Osteoblast (primary cell): ENCODE results near the gene SAMD10. TPM values are rescaled to one million over a fixed set of nuclear protein-coding genes. Genes with fewer than 3 reads are reported as not detected.

Source experiments
- DNase-seq: peaks from one replicate; pipeline ENCODE4 v3.0.0; 2011; ENCODE audit warnings: low spot score, mixed read lengths; ENCODE audit not compliant: insufficient read length; ENCODE audit errors: missing footprints
- H2AFZ ChIP-seq: 2 replicates; pipeline ENCODE4 v1.6.0; 2011; ENCODE audit warnings: mild to moderate bottlenecking, low read length
- H3K27ac ChIP-seq: 2 replicates; pipeline ENCODE4 v1.5.1; 2011; ENCODE audit warnings: mild to moderate bottlenecking, low read depth, low read length, moderate library complexity
- H3K27me3 ChIP-seq: 2 replicates; pipeline ENCODE4 v1.6.0; 2012; ENCODE audit warnings: mild to moderate bottlenecking, control low read depth, inconsistent platforms, low read length, moderate library complexity; ENCODE audit not compliant: insufficient read depth
- H3K36me3 ChIP-seq: 2 replicates; pipeline ENCODE4 v1.5.1; 2011; ENCODE audit warnings: mild to moderate bottlenecking, low read length, control low read depth, moderate library complexity; ENCODE audit not compliant: insufficient read depth
- H3K4me1 ChIP-seq: 2 replicates; pipeline ENCODE4 v1.5.1; 2011; ENCODE audit warnings: mild to moderate bottlenecking, low read length, control low read depth, moderate library complexity; ENCODE audit not compliant: insufficient read depth
- H3K4me2 ChIP-seq: 2 replicates; pipeline ENCODE4 v1.6.0; 2011; ENCODE audit warnings: mild to moderate bottlenecking, low read length; ENCODE audit not compliant: insufficient read depth
- H3K4me3 ChIP-seq: fragments of 200-600 bp; sonication (generic); 3 replicates; pipeline ENCODE4 v1.5.1; 2012; ENCODE audit warnings: mild to moderate bottlenecking, low read length, inconsistent platforms; ENCODE audit not compliant: insufficient read depth
- H3K79me2 ChIP-seq: 2 replicates; pipeline ENCODE4 v1.6.0; 2012; ENCODE audit warnings: mild to moderate bottlenecking, low read length, control low read depth, inconsistent platforms; ENCODE audit not compliant: insufficient read depth
- H3K9me3 ChIP-seq: 2 replicates; pipeline ENCODE4 v1.5.1; 2011; ENCODE audit warnings: low read depth, low read length, control low read depth
- H4K20me1 ChIP-seq: 2 replicates; pipeline ENCODE4 v1.6.0; 2012; ENCODE audit warnings: mild to moderate bottlenecking, low read length, control low read depth; ENCODE audit not compliant: insufficient read depth
- total RNA-seq: library from RNA; depleted of rRNA; stranded (reverse); fragments of >200 nt; gene quantifications from 2 replicates; pipeline ENCODE4 v1.2.3, GENCODE V29; 2012
- TF ChIP-seq, protein P1 (sequence below): IDR thresholded peaks from 2 replicates; pipeline ENCODE4 v1.5.1; 2011; ENCODE audit warnings: mild to moderate bottlenecking, low read depth, low read length, moderate library complexity; ENCODE audit errors: extremely low read depth

Gene SAMD10
- total RNA-seq, 1 donor = 1.4 TPM

DNA sequence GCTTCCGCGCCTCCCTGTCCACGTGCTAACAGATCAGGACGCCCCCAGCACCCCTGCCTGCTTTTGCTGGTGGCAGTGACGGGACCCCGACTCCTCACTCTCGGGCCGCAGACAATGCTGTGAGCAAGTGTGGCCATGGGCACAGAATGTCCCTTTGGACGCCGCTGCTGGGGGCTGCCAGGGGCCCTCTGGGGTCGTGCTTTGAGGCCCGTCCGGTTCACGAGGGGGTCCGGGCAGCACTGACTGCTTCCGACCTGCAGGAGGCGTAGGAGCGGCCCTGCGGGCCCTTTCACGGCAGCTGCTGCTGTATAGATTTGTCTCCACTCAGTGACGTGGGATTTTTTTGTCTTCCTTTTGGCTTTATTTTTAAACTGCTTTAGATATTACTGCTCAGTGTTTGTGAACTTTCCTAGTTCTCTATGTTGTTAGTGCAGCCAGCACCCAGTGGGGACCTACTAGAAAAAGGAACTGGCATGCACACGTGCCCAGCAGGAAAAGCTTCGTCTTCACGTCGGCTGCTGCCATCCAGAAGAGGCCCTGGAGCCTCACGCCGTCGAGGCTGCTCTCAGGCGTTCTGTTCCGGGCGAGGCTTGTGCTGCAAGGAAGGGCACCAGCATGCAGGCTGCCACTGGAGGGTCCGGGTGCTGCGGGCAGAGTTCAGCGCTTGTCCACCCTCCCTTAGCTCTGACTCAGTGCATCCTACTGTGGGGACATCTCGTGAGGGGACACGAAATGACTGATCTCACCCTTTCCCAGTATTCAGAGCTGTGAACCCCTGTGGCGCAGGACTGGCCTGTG is 45.0 kb downstream of the SAMD10 start:
- H4K20me1 ChIP-seq = peaks cover 51% of the 10 kb centered on the region
- H3K4me2 ChIP-seq = no peak overlapping the region
- no peak overlapping the region for H3K27ac ChIP-seq
- H2AFZ ChIP-seq = no peak overlapping the region
- TF ChIP-seq, protein P1, sequence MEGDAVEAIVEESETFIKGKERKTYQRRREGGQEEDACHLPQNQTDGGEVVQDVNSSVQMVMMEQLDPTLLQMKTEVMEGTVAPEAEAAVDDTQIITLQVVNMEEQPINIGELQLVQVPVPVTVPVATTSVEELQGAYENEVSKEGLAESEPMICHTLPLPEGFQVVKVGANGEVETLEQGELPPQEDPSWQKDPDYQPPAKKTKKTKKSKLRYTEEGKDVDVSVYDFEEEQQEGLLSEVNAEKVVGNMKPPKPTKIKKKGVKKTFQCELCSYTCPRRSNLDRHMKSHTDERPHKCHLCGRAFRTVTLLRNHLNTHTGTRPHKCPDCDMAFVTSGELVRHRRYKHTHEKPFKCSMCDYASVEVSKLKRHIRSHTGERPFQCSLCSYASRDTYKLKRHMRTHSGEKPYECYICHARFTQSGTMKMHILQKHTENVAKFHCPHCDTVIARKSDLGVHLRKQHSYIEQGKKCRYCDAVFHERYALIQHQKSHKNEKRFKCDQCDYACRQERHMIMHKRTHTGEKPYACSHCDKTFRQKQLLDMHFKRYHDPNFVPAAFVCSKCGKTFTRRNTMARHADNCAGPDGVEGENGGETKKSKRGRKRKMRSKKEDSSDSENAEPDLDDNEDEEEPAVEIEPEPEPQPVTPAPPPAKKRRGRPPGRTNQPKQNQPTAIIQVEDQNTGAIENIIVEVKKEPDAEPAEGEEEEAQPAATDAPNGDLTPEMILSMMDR = no peak
- peak; percentile 75 for DNase-seq
- peaks cover 52% of the 10 kb centered on the region for H3K36me3 ChIP-seq
- H3K4me3 ChIP-seq = no peak overlapping the region
- no peaks in the 10 kb centered on the region for H3K27me3 ChIP-seq
- H3K79me2 ChIP-seq = peaks cover 63% of the 10 kb centered on the region
- H3K9me3 ChIP-seq = no peaks in the 10 kb centered on the region
- no peaks in the 10 kb centered on the region for H3K4me1 ChIP-seq

DNA sequence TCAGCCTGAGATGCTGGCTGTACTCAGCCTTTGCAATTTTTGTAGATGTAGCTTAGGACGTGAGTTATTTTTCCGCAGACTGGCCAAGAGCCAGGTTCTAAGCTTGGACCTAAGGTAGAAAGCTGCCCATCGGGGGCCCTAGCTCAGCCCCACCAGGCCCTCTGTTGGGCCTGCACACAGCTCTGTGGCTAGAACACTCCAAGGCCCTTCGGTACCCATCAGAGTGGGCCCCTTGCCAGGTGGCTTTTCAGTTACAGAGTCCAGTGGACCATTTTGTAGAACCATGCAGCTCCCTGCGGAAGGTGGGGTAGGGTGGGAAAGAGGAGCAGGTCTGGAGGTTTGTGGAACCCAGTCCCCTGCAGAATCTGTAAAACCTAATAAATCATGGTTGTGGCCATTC is 45.8 kb downstream of the SAMD10 start:
- H3K4me3 ChIP-seq = no peak overlapping the region
- H2AFZ ChIP-seq = no peak overlapping the region
- TF ChIP-seq, protein P1 = no peak
- H4K20me1 ChIP-seq = peaks cover 47% of the 10 kb centered on the region
- no peak overlapping the region for H3K27ac ChIP-seq
- H3K27me3 ChIP-seq = no peaks in the 10 kb centered on the region
- peak; percentile 57 for DNase-seq
- peaks cover 58% of the 10 kb centered on the region for H3K36me3 ChIP-seq
- no peaks in the 10 kb centered on the region for H3K4me1 ChIP-seq
- peaks cover 66% of the 10 kb centered on the region for H3K79me2 ChIP-seq
- no peak overlapping the region for H3K4me2 ChIP-seq
- H3K9me3 ChIP-seq = no peaks in the 10 kb centered on the region

DNA sequence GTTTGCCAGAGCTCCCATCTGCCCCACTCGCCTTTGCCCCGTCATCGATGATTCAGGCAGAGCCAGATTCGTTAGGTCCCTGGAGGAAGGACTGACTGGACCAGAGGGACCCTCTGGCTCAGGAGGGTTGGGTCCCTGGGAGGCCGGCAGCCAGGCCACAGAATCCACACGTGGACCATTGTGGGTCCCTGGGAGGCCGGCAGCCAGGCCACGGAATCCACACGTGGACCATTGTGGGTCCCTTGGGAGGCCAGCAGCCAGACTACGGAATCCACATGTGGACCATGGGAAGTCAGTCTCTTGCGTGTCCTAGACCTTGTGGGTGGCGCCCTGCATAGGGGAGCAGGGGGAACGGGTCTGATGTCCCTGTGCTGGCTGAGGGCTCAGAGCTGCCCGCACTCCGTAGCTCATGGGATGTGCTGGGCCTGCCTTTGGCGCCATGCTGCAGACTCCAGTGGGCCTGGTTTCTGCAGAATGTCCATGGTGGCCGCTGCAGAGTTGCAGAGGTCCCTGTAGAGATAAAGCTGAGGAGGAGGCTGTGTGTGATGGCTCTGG is 46.8 kb downstream of the SAMD10 start:
- no peaks in the 10 kb centered on the region for H3K9me3 ChIP-seq
- no peaks in the 10 kb centered on the region for H3K27me3 ChIP-seq
- TF ChIP-seq, protein P1 = no peak
- H3K4me1 ChIP-seq = no peaks in the 10 kb centered on the region
- H4K20me1 ChIP-seq = peaks cover 46% of the 10 kb centered on the region
- peaks cover 72% of the 10 kb centered on the region for H3K79me2 ChIP-seq
- H3K4me2 ChIP-seq = no peak overlapping the region
- no peak overlapping the region for H3K27ac ChIP-seq
- H3K4me3 ChIP-seq = no peak overlapping the region
- no peak overlapping the region for H2AFZ ChIP-seq
- DNase-seq = peak; percentile 57
- peaks cover 66% of the 10 kb centered on the region for H3K36me3 ChIP-seq

DNA sequence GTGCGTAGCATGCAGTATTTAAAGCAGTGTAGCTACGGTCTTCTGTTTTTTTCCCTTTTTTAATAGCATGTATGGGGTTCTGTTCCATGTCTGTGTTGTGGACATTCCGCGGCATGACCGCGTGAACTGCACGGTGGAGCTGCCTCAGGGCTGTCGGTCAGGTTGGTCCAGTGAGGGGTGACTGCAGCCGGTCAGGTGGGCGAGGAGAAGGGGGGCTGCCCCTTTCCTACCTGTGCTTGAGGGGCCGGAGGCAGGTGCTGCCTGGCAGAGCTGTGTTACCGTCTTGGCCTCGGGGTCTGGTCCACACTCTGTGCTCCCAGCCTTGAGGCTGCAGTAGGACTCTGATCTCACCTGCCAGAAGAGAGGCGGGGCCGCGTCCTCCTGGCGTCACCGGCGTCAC is 47.7 kb downstream of the SAMD10 start:
- no peak overlapping the region for H3K4me3 ChIP-seq
- H3K9me3 ChIP-seq = no peaks in the 10 kb centered on the region

More for the DNA sequence above, 47.7 kb downstream of the SAMD10 start:
- H3K27me3 ChIP-seq = no peaks in the 10 kb centered on the region
- no peak overlapping the region for H3K4me2 ChIP-seq
- TF ChIP-seq, protein P1 = no peak
- no peak overlapping the region for H3K27ac ChIP-seq
- peaks cover 80% of the 10 kb centered on the region for H3K79me2 ChIP-seq
- no peak overlapping the region for H2AFZ ChIP-seq
- H3K4me1 ChIP-seq = no peaks in the 10 kb centered on the region
- peaks cover 69% of the 10 kb centered on the region for H3K36me3 ChIP-seq
- peak; percentile 32 for DNase-seq
- H4K20me1 ChIP-seq = peaks cover 48% of the 10 kb centered on the region
